ENCODE measurements around the gene ACSL6.

- TF ChIP-seq CTCF (IDR thresholded peaks at IDR 0.05), result no peak
- TF ChIP-seq POLR2A (IDR thresholded peaks at IDR 0.05), result no peak
Observed at GRCh38 chr5:131974956-131975726, 36.3 kb downstream of the ACSL6 start.
